ENCODE data around the gene FIGNL2.

GRCh38 chr12:51870504-51870903 lies 22.0 kb upstream of the FIGNL2 start:
- TF ChIP-seq CTCF (conservative IDR thresholded peaks at IDR 0.05) (no peak), ZFX (IDR thresholded peaks at IDR 0.05) (no peak)
